Nephron (organoid): Measurements from ENCODE around the gene IMPG1.

ENCODE experiments used
- H3K27ac Mint-ChIP-seq, 3 experiments: 2 replicates each; pipeline ENCODE4 v1.8.0; 2020; ENCODE audit warnings: mixed read lengths in 3 of 3, mild to moderate bottlenecking in 2 of 3, moderate library complexity in 1 of 3
- H3K27me3 Mint-ChIP-seq: 2 replicates; pipeline ENCODE4 v1.8.0; 2021; ENCODE audit warnings: low read depth, mild to moderate bottlenecking, moderate library complexity, mixed read lengths
- H3K36me3 Mint-ChIP-seq: 2 replicates; pipeline ENCODE4 v1.8.0; 2020; ENCODE audit warnings: low read depth, mixed read lengths
- H3K4me1 Mint-ChIP-seq: 2 replicates; pipeline ENCODE4 v1.8.0; 2020; ENCODE audit warnings: mixed read lengths
- H3K4me3 Mint-ChIP-seq, 3 experiments: 2 replicates each; pipeline ENCODE4 v1.8.0; 2020; ENCODE audit warnings: mild to moderate bottlenecking in 3 of 3, mixed read lengths in 3 of 3, moderate library complexity in 2 of 3
- H3K9me3 Mint-ChIP-seq: 2 replicates; pipeline ENCODE4 v1.8.0; 2020; ENCODE audit warnings: mixed read lengths
- CTCF ChIP-seq, 3 experiments: fragments of 200-600 bp; sonication (generic); IDR thresholded peaks; one replicate each; pipeline ENCODE4 v1.5.0; 2021; ENCODE audit warnings: antibody characterized with exemption in 3 of 3; ENCODE audit not compliant: unreplicated experiment in 3 of 3

The IMPG1 gene

GRCh38 chr6:75935473-75935793, 137.0 kb downstream of the IMPG1 start:
- TF ChIP-seq CTCF (IDR thresholded peaks at IDR 0.05; ENCODE audit: unreplicated experiment in 3 of 3), result no peak
- no peaks in the 10 kb centered on the region for H3K36me3 Mint-ChIP-seq
- H3K4me1 Mint-ChIP-seq, result peaks cover 29% of the 10 kb centered on the region
- peak overlapping the region in 1 of 3 experiments; percentile 1 for H3K27ac Mint-ChIP-seq
- H3K9me3 Mint-ChIP-seq, result no peaks in the 10 kb centered on the region
- peaks cover 13% of the 10 kb centered on the region for H3K27me3 Mint-ChIP-seq
- H3K4me3 Mint-ChIP-seq, result peak overlapping the region in 2 of 3 experiments; percentile 78 to 80

- Mint-ChIP-seq H3K9me3 (no peaks in the 10 kb centered on the region), H3K36me3 (no peaks in the 10 kb centered on the region), H3K4me1 (peaks cover 25% of the 10 kb centered on the region), H3K4me3 (peak overlapping the region; percentile 78 to 81 (median 80)), H3K27me3 (peaks cover 10% of the 10 kb centered on the region), H3K27ac (peak overlapping the region; percentile 1 to 36 (median 25))
- TF ChIP-seq CTCF (IDR thresholded peaks at IDR 0.05; ENCODE audit: unreplicated experiment in 3 of 3), result peak; percentile 66 to 80 (median 66)
Measured at GRCh38 chr6:75934643-75935472, 137.6 kb downstream of the IMPG1 start.

GRCh38 chr6:75933387-75933975, 139.0 kb downstream of the IMPG1 start:
- peaks cover 10% of the 10 kb centered on the region for H3K27me3 Mint-ChIP-seq
- H3K4me1 Mint-ChIP-seq, result peaks cover 22% of the 10 kb centered on the region
- peak overlapping the region in 2 of 3 experiments; percentile 13 to 28 for H3K4me3 Mint-ChIP-seq
- H3K9me3 Mint-ChIP-seq, result no peaks in the 10 kb centered on the region
- no peak for TF ChIP-seq CTCF (IDR thresholded peaks at IDR 0.05; ENCODE audit: unreplicated experiment in 3 of 3)
- H3K36me3 Mint-ChIP-seq, result no peaks in the 10 kb centered on the region
- H3K27ac Mint-ChIP-seq, result no peak overlapping the region

GRCh38 chr6:75932067-75932466, 140.4 kb downstream of the IMPG1 start:
- H3K9me3 Mint-ChIP-seq, result no peaks in the 10 kb centered on the region
- H3K27ac Mint-ChIP-seq, result peak overlapping the region; percentile 78 to 91 (median 88)
- no peak overlapping the region for H3K4me3 Mint-ChIP-seq
- H3K27me3 Mint-ChIP-seq, result peaks cover 10% of the 10 kb centered on the region
- peak; percentile 77 to 85 (median 85) for TF ChIP-seq CTCF (IDR thresholded peaks at IDR 0.05; ENCODE audit: unreplicated experiment in 3 of 3)
- H3K36me3 Mint-ChIP-seq, result no peaks in the 10 kb centered on the region
- peaks cover 22% of the 10 kb centered on the region for H3K4me1 Mint-ChIP-seq

GRCh38 chr6:75931011-75931680, 141.3 kb downstream of the IMPG1 start:
- TF ChIP-seq CTCF (IDR thresholded peaks at IDR 0.05; ENCODE audit: unreplicated experiment in 3 of 3), result no peak
- no peaks in the 10 kb centered on the region for H3K9me3 Mint-ChIP-seq
- peaks cover 4% of the 10 kb centered on the region for H3K27me3 Mint-ChIP-seq
- peaks cover 15% of the 10 kb centered on the region for H3K4me1 Mint-ChIP-seq
- peak overlapping the region; percentile 66 to 78 (median 75) for H3K27ac Mint-ChIP-seq
- H3K4me3 Mint-ChIP-seq, result no peak overlapping the region
- no peaks in the 10 kb centered on the region for H3K36me3 Mint-ChIP-seq
